ENCODE measurements around the gene MAN1A2.

MAN1A2 gene

GRCh38 chr1:117511273-117511672 is 144.0 kb downstream of the MAN1A2 start:
- Histone ChIP-seq H3K27me3 (ENCODE audit: insufficient read depth, low read length) (no peaks in the 10 kb centered on the region), H4K8ac (ENCODE audit: low read depth, low read length) (no peak overlapping the region), H3K4ac (ENCODE audit: low read depth, low read length) (no peak overlapping the region), H3K4me3 (ENCODE audit: low read depth, low read length) (no peak overlapping the region), H4K12ac (ENCODE audit: low read depth, low read length) (no peak overlapping the region), H3K9me3 (ENCODE audit: insufficient read depth, low read depth, low read length) (no peaks in the 10 kb centered on the region), H3K79me1 (ENCODE audit: low read length) (no peaks in the 10 kb centered on the region), H2AK5ac (ENCODE audit: low read length) (no peak overlapping the region), H2AFZ (ENCODE audit: insufficient read depth, low read length, poor library complexity) (no peak overlapping the region), H3K23ac (ENCODE audit: low read length) (no peak overlapping the region), H3K18ac (ENCODE audit: low read length) (no peak overlapping the region), H3K4me1 (ENCODE audit: control insufficient read depth in 1 of 2, insufficient read depth in 2 of 2, low read length in 2 of 2) (no peaks in the 10 kb centered on the region), H3K14ac (ENCODE audit: low read length) (no peak overlapping the region), H3K79me2 (ENCODE audit: control insufficient read depth, insufficient read depth, low read length, poor library complexity) (no peaks in the 10 kb centered on the region), H3K4me2 (ENCODE audit: low read length) (no peak overlapping the region), H2BK12ac (ENCODE audit: low read length) (no peak overlapping the region), H2BK5ac (ENCODE audit: low read depth, low read length, poor library complexity) (no peak overlapping the region), H3K27ac (ENCODE audit: low read depth, low read length) (no peak overlapping the region), H2BK120ac (ENCODE audit: insufficient read depth, low read length, poor library complexity) (no peak overlapping the region), H3K9ac (ENCODE audit: low read length) (no peak overlapping the region), H3K36me3 (ENCODE audit: control insufficient read depth in 1 of 2, insufficient read depth in 2 of 2, low read length in 2 of 2) (peaks cover 0 to 1% of the 10 kb centered on the region in 2 experiments), H4K91ac (ENCODE audit: low read depth, low read length) (no peak overlapping the region)
- peak; percentile 73 to 94 for DNase-seq
- WGBS (ENCODE audit: extremely low coverage, insufficient coverage, insufficient read length), result no CpG with 5 or more reads among the region's 3 CpGs

DNA sequence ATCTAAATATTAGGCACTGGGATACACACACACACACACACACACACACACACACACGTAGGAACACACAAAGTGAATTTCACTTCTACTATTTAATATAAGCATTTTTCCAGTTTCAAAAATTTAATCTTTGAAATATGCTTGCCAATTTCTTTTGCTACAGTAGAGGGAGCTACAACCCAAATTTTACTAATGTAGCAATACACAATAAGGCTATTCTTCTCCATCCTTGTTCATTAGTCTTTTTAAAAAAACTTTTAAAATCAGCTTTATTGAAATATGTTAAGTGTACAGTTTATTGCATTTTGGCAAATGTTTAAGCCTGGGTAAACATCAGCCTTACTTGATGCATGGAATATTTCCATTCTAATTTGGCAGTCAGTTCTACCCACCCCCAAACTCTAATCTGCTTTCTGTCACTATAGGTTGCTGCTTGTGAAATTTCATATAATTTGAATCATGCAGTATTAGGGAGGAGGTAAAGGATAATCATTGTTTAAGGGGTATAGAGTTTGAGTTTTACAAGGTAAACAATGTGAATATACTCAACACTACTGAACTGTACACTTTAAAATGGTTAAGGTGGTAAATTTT is 145.6 kb downstream of the MAN1A2 start:
- Histone ChIP-seq H3K4me3 (ENCODE audit: low read depth, low read length) (no peak overlapping the region), H3K9me3 (ENCODE audit: insufficient read depth, low read depth, low read length) (no peaks in the 10 kb centered on the region), H2AK5ac (ENCODE audit: low read length) (no peak overlapping the region), H4K12ac (ENCODE audit: low read depth, low read length) (no peak overlapping the region), H2BK5ac (ENCODE audit: low read depth, low read length, poor library complexity) (no peak overlapping the region), H3K27me3 (ENCODE audit: insufficient read depth, low read length) (no peaks in the 10 kb centered on the region), H2AFZ (ENCODE audit: insufficient read depth, low read length, poor library complexity) (no peak overlapping the region), H4K8ac (ENCODE audit: low read depth, low read length) (no peak overlapping the region), H3K79me1 (ENCODE audit: low read length) (no peaks in the 10 kb centered on the region), H2BK120ac (ENCODE audit: insufficient read depth, low read length, poor library complexity) (no peak overlapping the region), H3K23ac (ENCODE audit: low read length) (no peak overlapping the region), H3K9ac (ENCODE audit: low read length) (no peak overlapping the region), H3K14ac (ENCODE audit: low read length) (no peak overlapping the region), H3K4ac (ENCODE audit: low read depth, low read length) (no peak overlapping the region), H3K18ac (ENCODE audit: low read length) (no peak overlapping the region), H2BK12ac (ENCODE audit: low read length) (no peak overlapping the region), H4K91ac (ENCODE audit: low read depth, low read length) (no peak overlapping the region), H3K4me2 (ENCODE audit: low read length) (no peak overlapping the region), H3K4me1 (ENCODE audit: control insufficient read depth in 1 of 2, insufficient read depth in 2 of 2, low read length in 2 of 2) (no peaks in the 10 kb centered on the region), H3K79me2 (ENCODE audit: control insufficient read depth, insufficient read depth, low read length, poor library complexity) (no peaks in the 10 kb centered on the region), H3K36me3 (ENCODE audit: control insufficient read depth in 1 of 2, insufficient read depth in 2 of 2, low read length in 2 of 2) (peaks cover 0 to 3% of the 10 kb centered on the region in 2 experiments), H3K27ac (ENCODE audit: low read depth, low read length) (no peak overlapping the region)
- DNase-seq, result peak in 1 of 2 donors; percentile 68
- WGBS (ENCODE audit: extremely low coverage, insufficient coverage, insufficient read length), result no CpG with 5 or more reads among the region's 1 CpG

- Histone ChIP-seq H2BK120ac (ENCODE audit: insufficient read depth, low read length, poor library complexity) (no peak overlapping the region), H3K27me3 (ENCODE audit: insufficient read depth, low read length) (no peaks in the 10 kb centered on the region)
- no CpG with 5 or more reads among the region's 1 CpG for WGBS (ENCODE audit: extremely low coverage, insufficient coverage, insufficient read length)
Observed at GRCh38 chr1:117523111-117523510, 155.9 kb downstream of the MAN1A2 start.

DNA sequence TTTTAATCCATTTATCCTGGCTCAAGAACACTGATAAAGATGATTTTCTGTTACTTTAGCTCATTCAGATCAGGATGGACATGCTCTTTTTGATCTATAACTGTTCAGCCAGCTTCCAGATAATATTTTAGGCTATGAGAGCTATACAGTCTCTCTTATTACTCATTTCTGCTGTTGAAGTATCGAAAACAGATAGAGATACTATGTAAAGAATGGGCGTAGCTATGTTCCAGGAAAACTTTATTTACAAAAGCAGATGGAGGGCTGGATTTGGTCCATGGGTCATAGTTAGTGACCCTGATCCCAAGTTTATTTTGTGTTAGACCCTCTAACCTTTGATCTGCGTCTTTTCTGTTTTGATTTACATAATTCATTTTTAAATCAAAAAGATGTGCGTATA is 159.8 kb downstream of the MAN1A2 start:
- Histone ChIP-seq H3K14ac (ENCODE audit: low read length) (no peak overlapping the region), H3K4ac (ENCODE audit: low read depth, low read length) (no peak overlapping the region), H3K79me2 (ENCODE audit: control insufficient read depth, insufficient read depth, low read length, poor library complexity) (no peaks in the 10 kb centered on the region), H4K91ac (ENCODE audit: low read depth, low read length) (no peak overlapping the region), H2BK5ac (ENCODE audit: low read depth, low read length, poor library complexity) (no peak overlapping the region), H3K36me3 (ENCODE audit: control insufficient read depth in 1 of 2, insufficient read depth in 2 of 2, low read length in 2 of 2) (peaks cover 0 to 2% of the 10 kb centered on the region in 2 experiments), H3K27me3 (ENCODE audit: insufficient read depth, low read length) (no peaks in the 10 kb centered on the region), H3K23ac (ENCODE audit: low read length) (no peak overlapping the region), H2BK12ac (ENCODE audit: low read length) (no peak overlapping the region), H3K4me1 (ENCODE audit: control insufficient read depth in 1 of 2, insufficient read depth in 2 of 2, low read length in 2 of 2) (no peaks in the 10 kb centered on the region), H3K27ac (ENCODE audit: low read depth, low read length) (no peak overlapping the region), H3K79me1 (ENCODE audit: low read length) (no peaks in the 10 kb centered on the region), H4K8ac (ENCODE audit: low read depth, low read length) (no peak overlapping the region), H2AK5ac (ENCODE audit: low read length) (no peak overlapping the region), H3K9me3 (ENCODE audit: insufficient read depth, low read depth, low read length) (no peaks in the 10 kb centered on the region), H3K4me3 (ENCODE audit: low read depth, low read length) (no peak overlapping the region), H4K12ac (ENCODE audit: low read depth, low read length) (no peak overlapping the region), H3K4me2 (ENCODE audit: low read length) (no peak overlapping the region), H2AFZ (ENCODE audit: insufficient read depth, low read length, poor library complexity) (no peak overlapping the region), H3K18ac (ENCODE audit: low read length) (no peak overlapping the region), H3K9ac (ENCODE audit: low read length) (no peak overlapping the region), H2BK120ac (ENCODE audit: insufficient read depth, low read length, poor library complexity) (no peak overlapping the region)
- DNase-seq, result no peak
- WGBS (ENCODE audit: extremely low coverage, insufficient coverage, insufficient read length), result no CpG with 5 or more reads among the region's 4 CpGs

More at GRCh38 chr1:117523111-117523510, 155.9 kb downstream of the MAN1A2 start:
- DNase-seq, result no peak
- H3K9ac ChIP-seq (ENCODE audit: low read length), result no peak overlapping the region
- H2AFZ ChIP-seq (ENCODE audit: insufficient read depth, low read length, poor library complexity), result no peak overlapping the region
- H3K18ac ChIP-seq (ENCODE audit: low read length), result no peak overlapping the region
- H2BK5ac ChIP-seq (ENCODE audit: low read depth, low read length, poor library complexity), result no peak overlapping the region
- no peak overlapping the region for H3K14ac ChIP-seq (ENCODE audit: low read length)
- H3K79me1 ChIP-seq (ENCODE audit: low read length), result no peaks in the 10 kb centered on the region
- H3K4ac ChIP-seq (ENCODE audit: low read depth, low read length), result no peak overlapping the region
- H4K91ac ChIP-seq (ENCODE audit: low read depth, low read length), result no peak overlapping the region
- H3K9me3 ChIP-seq (ENCODE audit: insufficient read depth, low read depth, low read length), result no peaks in the 10 kb centered on the region
- no peak overlapping the region for H2BK12ac ChIP-seq (ENCODE audit: low read length)
- no peak overlapping the region for H3K27ac ChIP-seq (ENCODE audit: low read depth, low read length)
- no peaks in the 10 kb centered on the region for H3K4me1 ChIP-seq (ENCODE audit: control insufficient read depth in 1 of 2, insufficient read depth in 2 of 2, low read length in 2 of 2)
- H3K36me3 ChIP-seq (ENCODE audit: control insufficient read depth in 1 of 2, insufficient read depth in 2 of 2, low read length in 2 of 2), result peaks cover 0 to 2% of the 10 kb centered on the region in 2 experiments
- no peak overlapping the region for H2AK5ac ChIP-seq (ENCODE audit: low read length)
- H4K12ac ChIP-seq (ENCODE audit: low read depth, low read length), result no peak overlapping the region
- H3K4me2 ChIP-seq (ENCODE audit: low read length), result no peak overlapping the region
- no peaks in the 10 kb centered on the region for H3K79me2 ChIP-seq (ENCODE audit: control insufficient read depth, insufficient read depth, low read length, poor library complexity)
- no peak overlapping the region for H4K8ac ChIP-seq (ENCODE audit: low read depth, low read length)
- H3K23ac ChIP-seq (ENCODE audit: low read length), result no peak overlapping the region
- no peak overlapping the region for H3K4me3 ChIP-seq (ENCODE audit: low read depth, low read length)
